ENCODE results near the gene SBF2. TPM values are rescaled to one million over a fixed set of nuclear protein-coding genes. Genes with fewer than 3 reads are reported as not detected.

Gene SBF2
- total RNA-seq, 2 experiments from 2014 or later: 14.2 to 15.2 TPM

- Mint-ChIP-seq H3K4me1 (ENCODE audit: low read depth) (peaks cover 4% of the 10 kb centered on the region), H3K27me3 (no peaks in the 10 kb centered on the region), H3K36me3 (ENCODE audit: low read depth) (peaks cover 23% of the 10 kb centered on the region), H3K27ac (no peak overlapping the region), H3K9me3 (no peaks in the 10 kb centered on the region), H3K4me3 (no peak overlapping the region)
- POLR2A ChIA-PET: no interaction called here
- Histone ChIP-seq H3K27me3 (ENCODE audit: control insufficient read depth in 1 of 2, insufficient read depth in 2 of 2, low read length in 2 of 2) (no peaks in the 10 kb centered on the region), H3K9me3 (ENCODE audit: control insufficient read depth in 1 of 2, insufficient read depth in 1 of 2, low read length in 2 of 2) (no peaks in the 10 kb centered on the region), H3K27ac (ENCODE audit: low read depth in 1 of 2, low read length in 2 of 2) (no peak overlapping the region), H3K4me3 (ENCODE audit: low read length) (no peak overlapping the region), H3K36me3 (ENCODE audit: insufficient read depth, low read length) (peaks cover 20% of the 10 kb centered on the region), H3K4me1 (ENCODE audit: insufficient read depth, low read length) (no peaks in the 10 kb centered on the region)
- DNase-seq: no peak
- no peak for TF ChIP-seq CTCF (IDR thresholded peaks at IDR 0.05)
- intact Hi-C loops (cut with DNase I, micrococcal nuclease): no loop called here
- ATAC-seq (ENCODE audit: poor library complexity): no peak
- CTCF ChIA-PET: interaction anchor here (1.2 kb wide), 1 partner anchor 10 kb away, joined by 4 read pairs; no protein-coding TSS in a partner anchor
These were observed 440.0 kb downstream of the SBF2 start for GRCh38 chr11:9853929-9854552.

- Histone ChIP-seq H3K4me1 (ENCODE audit: insufficient read depth, low read length) (no peaks in the 10 kb centered on the region), H3K27ac (ENCODE audit: low read depth in 1 of 2, low read length in 2 of 2) (no peak overlapping the region), H3K9me3 (ENCODE audit: control insufficient read depth in 1 of 2, insufficient read depth in 1 of 2, low read length in 2 of 2) (no peaks in the 10 kb centered on the region), H3K36me3 (ENCODE audit: insufficient read depth, low read length) (peaks cover 20% of the 10 kb centered on the region), H3K27me3 (ENCODE audit: control insufficient read depth in 1 of 2, insufficient read depth in 2 of 2, low read length in 2 of 2) (no peaks in the 10 kb centered on the region), H3K4me3 (ENCODE audit: low read length) (no peak overlapping the region)
- H3K27me3 Mint-ChIP-seq: no peaks in the 10 kb centered on the region
- CTCF ChIA-PET: no interaction called here
- peaks cover 21% of the 10 kb centered on the region for H3K36me3 Mint-ChIP-seq (ENCODE audit: low read depth)
- H3K4me3 Mint-ChIP-seq: no peak overlapping the region
- POLR2A ChIA-PET: no interaction called here
- no peaks in the 10 kb centered on the region for H3K9me3 Mint-ChIP-seq
- no peak overlapping the region for H3K27ac Mint-ChIP-seq
- TF ChIP-seq CTCF (IDR thresholded peaks at IDR 0.05): no peak
- H3K4me1 Mint-ChIP-seq (ENCODE audit: low read depth): no peaks in the 10 kb centered on the region
- no peak for DNase-seq
- ATAC-seq (ENCODE audit: poor library complexity): no peak
- intact Hi-C loops (cut with DNase I, micrococcal nuclease): no loop called here
These were observed 441.6 kb downstream of the SBF2 start for GRCh38 chr11:9852465-9852864.

- ChIA-PET CTCF (no interaction called here), POLR2A (no interaction called here)
- no peak overlapping the region for H3K4me3 Mint-ChIP-seq
These were observed 442.7 kb downstream of the SBF2 start for GRCh38 chr11:9851366-9851765.

More at GRCh38 chr11:9851366-9851765, 442.7 kb downstream of the SBF2 start:
- H3K4me1 ChIP-seq (ENCODE audit: insufficient read depth, low read length): no peaks in the 10 kb centered on the region
- no peak for DNase-seq
- Mint-ChIP-seq H3K27ac (no peak overlapping the region), H3K4me1 (ENCODE audit: low read depth) (no peaks in the 10 kb centered on the region), H3K27me3 (no peaks in the 10 kb centered on the region), H3K36me3 (ENCODE audit: low read depth) (peaks cover 32% of the 10 kb centered on the region), H3K9me3 (no peaks in the 10 kb centered on the region)
- H3K27me3 ChIP-seq (ENCODE audit: control insufficient read depth in 1 of 2, insufficient read depth in 2 of 2, low read length in 2 of 2): no peaks in the 10 kb centered on the region
- H3K27ac ChIP-seq (ENCODE audit: low read depth in 1 of 2, low read length in 2 of 2): no peak overlapping the region
- ATAC-seq (ENCODE audit: poor library complexity): no peak
- TF ChIP-seq CTCF (IDR thresholded peaks at IDR 0.05): no peak
- intact Hi-C loops (cut with DNase I, micrococcal nuclease): no loop called here
- H3K4me3 ChIP-seq (ENCODE audit: low read length): no peak overlapping the region
- peaks cover 18% of the 10 kb centered on the region for H3K36me3 ChIP-seq (ENCODE audit: insufficient read depth, low read length)
- H3K9me3 ChIP-seq (ENCODE audit: control insufficient read depth in 1 of 2, insufficient read depth in 1 of 2, low read length in 2 of 2): no peaks in the 10 kb centered on the region
